Measurements from ENCODE around the gene INPP5K.
"Not testable (repeated sequence)": the region's sequence is repeated elsewhere in the genome, so short reads cannot be mapped to it uniquely, and the experiment has no call there.

Gene INPP5K

DNA sequence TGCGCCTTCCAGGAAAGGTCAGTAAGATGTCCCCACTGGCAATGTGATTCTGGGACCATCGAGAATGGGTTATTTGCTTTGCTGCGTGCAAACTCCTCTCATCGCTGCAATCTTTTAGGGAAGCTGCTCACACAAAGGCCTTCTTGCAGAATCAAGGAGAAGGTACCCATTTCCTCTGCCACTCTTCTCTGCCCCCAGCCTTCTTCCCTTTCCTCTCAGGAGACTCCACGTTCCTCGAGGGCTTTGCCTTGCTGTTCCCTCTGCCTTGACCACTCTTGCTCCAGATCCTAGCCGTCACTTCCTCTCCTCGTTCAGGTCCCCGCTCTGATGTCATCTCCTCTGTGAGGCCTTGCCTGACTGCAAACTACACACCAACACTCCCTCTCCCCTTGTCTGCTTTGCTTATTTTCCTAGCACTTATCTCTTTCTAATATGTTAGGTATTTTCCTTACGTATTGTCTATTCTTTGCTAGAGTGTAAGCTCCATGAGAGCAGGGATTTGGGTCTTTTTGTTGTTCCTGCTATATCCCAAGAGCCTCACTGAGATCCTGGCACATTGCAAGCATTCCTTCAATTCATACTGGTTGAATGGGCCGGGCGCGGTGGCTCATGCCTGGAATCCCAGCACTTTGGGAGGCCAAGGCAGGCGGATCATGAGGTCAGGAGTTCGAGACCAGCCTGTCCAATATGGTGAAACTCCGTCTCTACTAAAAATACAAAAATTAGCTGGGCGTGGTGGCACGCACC is 55.0 kb downstream of the INPP5K start:
- no peak for DNase-seq

DNA sequence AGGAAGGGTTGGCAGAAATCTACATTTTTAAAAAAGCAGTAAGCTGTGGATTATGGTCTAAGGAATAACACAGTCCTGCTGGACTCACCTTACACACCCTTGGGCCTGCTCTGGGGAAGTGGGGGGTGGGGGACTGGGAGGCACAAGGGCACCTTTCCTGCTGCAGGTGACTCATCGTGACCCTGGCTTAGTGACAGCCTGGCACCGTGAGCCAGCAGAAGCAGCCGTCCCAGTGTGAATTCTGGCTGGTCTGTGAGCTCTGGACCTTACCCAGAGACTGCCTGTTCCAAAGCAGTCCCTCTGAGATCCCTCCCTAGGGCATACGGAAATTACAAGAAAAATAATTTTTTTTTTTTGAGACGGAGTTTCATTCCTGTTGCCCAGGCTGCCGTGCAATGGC is 56.2 kb downstream of the INPP5K start:
- no peak for DNase-seq

DNA sequence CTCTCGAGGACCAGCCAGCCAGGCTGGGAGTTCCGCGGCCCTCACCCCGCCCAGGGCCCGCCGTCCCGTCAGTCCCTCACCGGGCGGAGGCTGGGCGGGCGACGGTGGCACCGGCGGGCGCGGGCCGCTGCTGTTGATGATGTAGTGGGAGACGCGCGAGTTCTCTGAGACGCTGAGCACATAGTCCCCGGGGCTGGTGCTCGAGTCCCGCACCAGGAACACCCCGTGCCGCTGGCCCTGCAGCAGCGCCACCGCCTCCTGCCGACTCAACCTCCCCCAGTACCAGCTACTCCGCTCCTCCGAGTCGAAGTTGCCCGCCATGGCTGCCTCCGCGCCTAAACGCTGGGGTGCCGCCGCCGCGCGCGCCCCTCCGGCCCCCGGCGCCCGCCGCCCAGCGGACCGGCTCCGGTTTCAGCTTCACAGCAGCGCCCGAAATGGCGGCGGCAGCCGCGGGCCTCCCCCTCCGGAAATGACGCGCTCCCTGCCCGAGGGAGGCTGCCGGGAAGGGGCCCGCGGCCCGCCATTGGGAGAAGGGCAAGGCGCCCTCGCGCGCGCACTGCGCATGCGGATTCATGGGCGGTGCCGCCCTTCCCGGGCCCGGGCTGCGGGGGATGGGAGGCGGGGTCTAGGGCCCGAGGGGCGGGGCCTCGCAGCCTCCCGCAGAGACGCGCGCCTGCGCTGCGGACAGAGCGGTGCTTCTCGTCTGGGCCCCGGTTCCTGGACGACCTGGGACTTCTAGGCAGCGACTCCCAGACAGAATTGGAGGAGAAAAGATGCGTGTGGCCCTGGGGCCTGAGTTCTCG is 60.4 kb downstream of the INPP5K start, which contains the start of gene CRK:
TSS of gene CRK (minus strand) at position 436 of the 803 bp plus-strand sequence. CDS start at position 321, 115 bp downstream.
- peak; percentile 98 for DNase-seq

DNA sequence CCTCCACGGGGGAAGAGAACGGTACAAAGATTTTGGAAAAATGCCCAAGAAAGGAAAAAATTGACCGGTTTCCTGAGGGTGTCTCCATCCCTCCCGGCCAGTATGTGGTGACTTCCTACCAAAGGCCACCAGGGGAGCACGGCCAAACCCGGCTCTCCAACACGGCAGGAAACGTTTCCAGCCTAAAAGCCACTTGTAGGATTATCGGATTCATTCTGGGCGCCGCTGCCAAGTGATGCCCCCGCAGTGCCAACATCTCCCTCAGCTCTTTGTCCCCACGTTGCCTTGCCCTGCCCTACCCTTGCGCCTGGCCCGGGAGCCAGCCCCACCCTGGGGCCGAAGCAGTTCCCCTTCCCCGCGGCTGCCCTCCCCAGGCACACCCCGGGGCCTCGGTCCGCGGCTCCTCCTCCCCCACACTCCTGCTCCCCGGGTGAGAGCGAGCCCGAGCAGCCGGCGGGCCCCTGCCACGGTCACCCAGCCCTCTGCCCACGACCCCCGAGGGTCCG is 61.1 kb downstream of the INPP5K start:
- DNase-seq, result peak; percentile 83

DNA sequence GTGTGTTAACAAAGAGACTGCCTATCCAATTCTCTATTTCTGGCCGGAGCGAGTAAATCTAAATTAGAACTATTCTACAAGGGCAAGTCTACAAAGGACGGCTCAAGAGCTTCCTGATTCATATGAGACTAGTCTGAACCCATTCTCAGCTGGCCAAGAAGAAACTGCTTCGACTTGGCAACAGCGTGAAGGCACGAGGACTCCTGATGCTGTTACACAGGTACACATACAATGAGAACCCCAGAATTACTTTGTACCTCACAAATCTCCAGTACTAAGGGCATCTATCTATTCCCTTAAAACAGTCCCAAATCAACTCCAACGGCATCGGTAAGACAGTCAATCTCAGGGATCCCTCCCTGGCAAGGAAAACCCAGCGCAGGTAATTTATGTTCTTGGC is 61.9 kb downstream of the INPP5K start:
- no peak for DNase-seq

DNA sequence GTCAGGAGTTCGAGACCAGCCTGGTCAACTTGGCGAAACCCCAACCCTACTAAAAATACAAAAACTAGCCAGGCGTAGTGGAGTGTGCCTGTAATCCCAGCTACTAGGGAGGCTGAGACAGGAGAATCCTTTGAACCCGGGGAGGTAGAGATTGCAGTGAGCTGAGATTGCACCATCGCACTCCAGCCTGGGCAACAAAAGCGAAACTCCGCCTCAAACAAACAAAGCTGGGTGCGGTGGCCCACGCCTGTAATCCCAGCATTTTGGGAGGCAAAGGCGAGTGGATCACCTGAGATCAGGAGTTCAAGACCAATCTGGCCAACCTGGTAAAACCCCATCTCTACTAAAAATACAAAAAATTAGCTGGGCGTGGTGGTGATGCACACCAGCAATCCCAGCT is 62.7 kb downstream of the INPP5K start:
- not testable (repeated sequence) for DNase-seq

DNA sequence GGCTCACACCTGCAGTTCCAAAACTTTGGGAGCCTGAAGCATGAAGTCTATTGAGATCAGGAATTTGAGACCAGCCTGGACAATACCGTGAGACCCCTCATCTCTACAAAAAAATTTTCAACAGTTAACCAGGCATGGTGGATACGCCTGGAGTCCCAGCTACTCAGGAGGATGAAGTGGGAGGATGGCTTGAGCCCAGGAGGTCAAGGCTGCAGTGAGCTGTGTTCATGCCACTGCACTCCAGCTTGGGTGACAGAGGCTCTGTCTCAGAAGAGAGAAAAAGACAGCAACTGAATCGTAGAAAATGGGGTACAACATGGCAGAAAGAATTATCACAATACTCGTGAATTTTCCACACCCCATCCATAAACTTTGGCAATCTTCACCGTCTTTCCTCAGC is 63.6 kb downstream of the INPP5K start:
- DNase-seq, result no peak

DNA sequence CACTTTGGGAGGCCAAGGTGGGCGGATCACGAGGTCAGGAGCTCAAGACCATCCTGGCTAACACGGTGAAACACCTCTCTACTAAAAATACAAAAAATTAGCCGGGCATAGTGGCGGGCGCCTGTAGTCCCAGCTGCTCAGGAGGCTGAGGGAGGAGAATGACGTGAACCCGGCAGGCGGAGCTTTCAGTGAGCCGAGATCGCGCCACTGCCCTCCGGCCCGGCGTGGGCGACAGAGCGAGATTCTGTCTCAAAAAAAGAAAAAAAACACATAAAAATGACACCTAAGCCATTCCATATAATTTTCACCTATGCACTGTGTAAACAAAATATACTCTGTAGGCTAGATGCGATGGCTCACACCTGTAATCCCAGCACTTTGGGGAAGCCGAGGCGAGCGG is 66.2 kb downstream of the INPP5K start:
- DNase-seq, result not testable (repeated sequence)

DNA sequence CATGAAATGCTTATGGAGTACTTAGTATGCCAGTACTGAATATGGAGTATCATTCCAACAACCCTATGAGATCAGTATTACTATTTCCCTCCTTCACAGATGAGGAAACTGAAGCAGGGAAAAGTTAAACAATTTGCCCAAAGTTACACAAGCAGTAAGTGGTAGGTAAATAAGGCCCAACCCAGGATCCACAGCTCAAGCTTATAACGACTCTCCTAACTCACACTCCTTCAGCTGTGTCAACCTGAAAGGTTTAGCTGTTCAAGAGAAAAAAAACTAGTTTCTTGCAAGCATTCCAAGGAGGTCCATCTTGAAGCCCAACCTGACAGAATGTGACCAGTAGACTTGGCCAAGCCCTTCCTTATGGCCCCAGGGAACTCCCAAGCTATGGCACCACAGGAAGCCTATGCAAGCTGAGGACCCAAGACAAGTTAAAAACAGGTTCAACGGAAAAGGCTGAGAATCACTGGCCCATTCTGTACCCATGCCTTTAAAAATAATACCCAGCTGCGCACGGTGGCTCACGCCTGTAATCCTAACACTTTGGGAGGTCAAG is 66.9 kb downstream of the INPP5K start:
- DNase-seq, result no peak

DNA sequence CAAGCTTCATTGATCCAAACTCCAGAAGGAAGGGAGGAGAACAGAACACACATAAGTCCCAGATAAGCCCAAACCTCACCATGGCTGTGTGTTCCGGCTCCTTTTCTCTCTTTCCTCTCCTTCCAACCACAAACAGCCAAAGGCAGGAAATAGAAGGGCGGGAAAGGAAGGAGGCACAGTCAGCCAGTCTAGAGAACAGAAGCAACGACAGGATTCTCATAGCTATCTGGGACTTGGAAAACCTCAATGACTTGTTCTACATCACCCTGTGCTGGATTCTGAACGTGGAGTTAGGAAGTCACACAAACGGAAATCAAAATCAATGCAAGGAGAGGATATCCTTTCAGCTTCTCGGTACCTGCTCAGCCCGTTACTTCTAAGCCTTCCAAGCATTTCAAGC is 69.4 kb downstream of the INPP5K start:
- peak; percentile 72 for DNase-seq

DNA sequence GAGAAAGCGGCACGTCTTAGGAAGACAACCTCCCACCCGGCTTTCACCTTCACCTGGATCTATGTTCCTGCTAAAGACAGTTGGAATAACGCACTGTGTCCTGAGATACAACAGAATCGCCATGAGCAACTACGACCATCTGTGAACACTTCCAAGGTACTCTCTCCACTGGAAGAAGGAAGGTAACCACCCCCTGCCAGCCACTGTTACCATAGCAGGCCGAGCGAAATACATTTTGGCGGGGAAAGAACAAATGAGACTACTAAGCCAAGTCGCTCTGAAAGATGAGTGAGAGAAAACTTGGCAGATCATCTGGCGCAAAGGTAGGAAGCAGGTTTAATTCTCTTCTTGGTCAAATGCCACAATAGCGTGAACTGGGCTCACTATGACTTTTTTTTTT is 70.2 kb downstream of the INPP5K start:
- DNase-seq, result no peak

DNA sequence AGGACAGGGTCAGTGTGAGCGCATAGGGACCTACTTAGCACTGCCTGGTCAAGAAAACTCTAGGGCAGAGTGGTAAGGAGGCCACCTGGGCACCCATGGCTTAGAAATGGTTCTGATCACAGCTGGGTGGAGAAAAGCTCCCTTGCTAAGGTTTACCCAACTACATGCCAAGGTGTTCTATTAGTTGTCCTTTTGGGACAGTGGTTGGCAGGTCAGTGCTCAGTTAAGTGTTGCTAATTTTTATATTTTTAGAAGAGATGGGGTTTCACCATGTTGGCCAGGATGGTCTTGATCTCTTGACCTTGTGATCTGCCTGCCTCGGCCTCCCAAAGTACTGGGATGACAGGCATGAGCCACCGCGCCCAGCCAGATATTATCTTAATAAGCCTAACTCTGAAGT is 70.7 kb downstream of the INPP5K start:
- DNase-seq, result not testable (repeated sequence)
